GM19324 (cell line): Measurements from ENCODE around the gene ARHGAP28.
"Not testable (repeated sequence)": the region's sequence is repeated elsewhere in the genome, so short reads cannot be mapped to it uniquely, and the experiment has no call there.

Experiments used
- ATAC-seq: cut with Tn5 transposase; IDR thresholded peaks from one replicate; pipeline ENCODE4 v1.9.1; 2021; ENCODE audit warnings: mild to moderate bottlenecking, moderate library complexity; ENCODE audit not compliant: unreplicated experiment, low FRiP score

ARHGAP28 gene

DNA sequence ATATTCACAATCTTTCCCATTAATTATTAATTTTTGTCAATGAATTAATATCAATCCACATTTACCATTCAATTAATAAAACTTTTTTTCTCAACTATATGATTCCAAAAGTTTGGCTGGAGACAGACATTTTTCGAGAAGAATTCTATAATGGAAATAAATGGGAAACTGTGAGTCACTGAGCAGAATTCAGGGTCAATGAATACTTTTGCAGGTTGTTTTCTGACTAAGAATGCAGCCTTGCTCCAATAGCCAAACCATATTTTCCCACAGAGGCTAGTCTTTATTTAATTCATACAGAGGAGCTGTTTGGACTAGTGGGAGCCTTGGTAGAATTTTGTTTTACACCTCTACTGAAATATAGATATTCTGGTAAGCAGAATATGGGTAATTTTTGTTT, 82.3 kb downstream of the ARHGAP28 start:
- ATAC-seq = no peak

GRCh38 chr18:6814882-6815425, 85.4 kb downstream of the ARHGAP28 start:
- no peak for ATAC-seq

DNA sequence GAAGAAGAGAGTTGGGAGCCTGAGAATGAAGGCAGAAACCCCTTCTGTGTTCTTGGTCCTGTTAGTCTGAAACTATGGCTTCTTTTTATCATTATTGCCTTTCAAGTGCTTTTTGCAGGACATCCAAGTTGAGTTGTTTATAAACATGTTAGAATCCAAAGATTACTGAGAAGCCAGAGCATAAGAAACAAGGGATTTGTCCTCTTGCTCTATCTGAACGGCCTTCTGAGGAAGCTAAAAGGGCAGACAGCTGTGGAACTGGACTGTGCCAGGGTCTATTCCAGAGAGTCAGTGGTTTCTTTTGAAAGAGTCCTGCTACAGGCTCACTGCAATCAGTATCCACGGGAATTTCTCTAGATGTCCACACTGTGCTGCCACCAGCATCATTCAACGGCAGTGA, 86.6 kb downstream of the ARHGAP28 start:
- ATAC-seq = no peak

- ATAC-seq = no peak
Measured at GRCh38 chr18:6819332-6819731, 89.8 kb downstream of the ARHGAP28 start.

- no peak for ATAC-seq
Measured at GRCh38 chr18:6820314-6820713, 90.8 kb downstream of the ARHGAP28 start.

- ATAC-seq = no peak
Measured at GRCh38 chr18:6821356-6821755, 91.8 kb downstream of the ARHGAP28 start.

- ATAC-seq = not testable (repeated sequence)
Measured at GRCh38 chr18:6827161-6827560, 97.6 kb downstream of the ARHGAP28 start.

DNA sequence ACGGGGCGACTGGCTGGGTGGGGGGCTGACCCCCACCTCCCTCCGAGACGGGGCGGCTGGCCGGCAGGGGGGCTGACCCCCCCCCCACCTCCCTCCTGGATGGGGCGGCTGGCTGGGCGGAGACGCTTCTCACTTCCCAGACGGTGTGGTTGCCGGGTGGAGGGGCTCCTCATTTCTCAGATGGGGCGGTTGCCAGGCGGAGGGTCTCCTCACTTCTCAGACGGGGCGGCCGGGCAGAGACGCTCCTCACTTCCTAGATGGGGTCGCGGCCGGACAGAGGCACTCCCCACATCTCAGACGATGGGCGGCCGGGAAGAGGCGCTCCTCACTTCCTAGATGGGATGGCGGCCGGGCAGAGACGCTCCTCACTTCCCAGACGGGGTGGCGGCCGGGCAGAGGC, 98.0 kb downstream of the ARHGAP28 start:
- ATAC-seq = not testable (repeated sequence)

- ATAC-seq = no peak
Measured at GRCh38 chr18:6830916-6831315, 101.4 kb downstream of the ARHGAP28 start.

DNA sequence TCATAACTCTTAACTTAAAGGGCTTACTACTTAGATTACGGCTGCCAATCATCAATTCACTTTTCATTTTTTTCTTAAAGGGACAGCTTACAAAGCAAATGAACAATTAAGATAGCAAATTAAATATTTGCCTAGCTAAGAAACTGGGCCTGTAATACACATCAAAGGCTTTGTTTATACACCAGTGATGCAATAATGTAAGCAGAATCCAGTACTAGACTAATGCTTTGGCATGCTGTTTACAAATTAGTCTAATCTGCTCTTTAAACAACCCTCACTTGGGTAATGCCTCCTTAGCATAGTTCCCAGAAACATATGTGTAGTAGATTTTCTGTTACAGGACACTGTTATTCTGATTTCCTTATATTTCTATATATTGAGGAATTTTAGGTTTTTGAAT, 105.8 kb downstream of the ARHGAP28 start:
- no peak for ATAC-seq

- ATAC-seq = no peak
Measured at GRCh38 chr18:6836331-6836730, 106.8 kb downstream of the ARHGAP28 start.

DNA sequence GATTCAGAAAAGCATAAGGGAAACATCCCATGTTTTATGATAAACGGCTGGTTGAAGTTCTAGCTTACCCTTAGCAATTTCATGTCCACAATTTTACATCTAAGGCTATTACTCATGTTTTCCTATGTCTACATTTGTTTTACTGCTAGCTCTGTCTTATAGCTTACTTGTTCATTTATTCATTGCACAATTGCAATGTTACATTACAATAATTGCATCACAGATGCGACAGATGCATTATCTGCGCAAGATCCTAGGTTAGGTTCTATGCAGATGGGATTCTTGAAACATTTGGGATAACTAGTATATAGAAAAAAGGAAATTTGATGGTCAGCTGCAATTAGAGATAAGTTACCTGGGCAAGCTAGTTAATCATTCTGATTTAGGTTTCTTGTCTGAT, 108.4 kb downstream of the ARHGAP28 start:
- no peak for ATAC-seq

DNA sequence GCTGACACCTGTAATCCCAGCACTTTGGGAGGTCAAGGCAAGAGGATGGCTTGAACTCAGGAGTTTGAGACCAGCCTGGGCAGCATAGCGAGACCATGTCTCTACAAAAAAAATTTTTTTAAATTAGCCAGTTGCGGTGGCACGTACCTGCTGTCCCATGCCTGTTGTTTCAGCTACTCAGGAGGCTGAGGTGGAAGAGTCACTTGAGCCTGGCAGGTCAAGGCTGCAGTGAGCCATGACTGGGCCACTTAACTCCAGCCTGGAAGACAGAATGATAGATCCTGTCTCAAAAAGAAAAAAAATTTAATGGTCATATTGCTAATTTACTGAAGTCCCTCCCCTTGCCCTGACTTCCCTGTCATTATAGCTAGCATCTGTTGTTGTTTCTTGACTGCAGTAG, 112.6 kb downstream of the ARHGAP28 start:
- no peak for ATAC-seq

- no peak for ATAC-seq
Measured at GRCh38 chr18:6843308-6843707, 113.8 kb downstream of the ARHGAP28 start.

DNA sequence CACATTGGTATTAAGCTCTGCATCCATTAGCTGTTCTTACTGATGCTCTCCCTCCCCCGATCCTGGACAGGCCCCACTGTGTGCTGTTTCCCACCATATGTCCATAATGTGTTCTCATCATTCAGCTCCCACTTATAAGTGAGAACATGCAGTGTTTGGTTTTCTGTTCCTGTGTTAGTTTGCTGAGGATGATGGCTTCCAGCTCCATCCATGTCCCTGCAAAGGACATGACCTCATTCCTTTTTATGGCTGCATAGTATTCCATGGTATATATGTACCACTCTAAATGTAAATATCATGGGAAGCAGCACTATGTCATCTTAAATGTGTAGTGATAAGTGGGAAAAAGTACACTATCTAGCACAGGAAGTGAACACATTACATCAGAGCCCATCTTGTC, 116.0 kb downstream of the ARHGAP28 start:
- not testable (repeated sequence) for ATAC-seq

DNA sequence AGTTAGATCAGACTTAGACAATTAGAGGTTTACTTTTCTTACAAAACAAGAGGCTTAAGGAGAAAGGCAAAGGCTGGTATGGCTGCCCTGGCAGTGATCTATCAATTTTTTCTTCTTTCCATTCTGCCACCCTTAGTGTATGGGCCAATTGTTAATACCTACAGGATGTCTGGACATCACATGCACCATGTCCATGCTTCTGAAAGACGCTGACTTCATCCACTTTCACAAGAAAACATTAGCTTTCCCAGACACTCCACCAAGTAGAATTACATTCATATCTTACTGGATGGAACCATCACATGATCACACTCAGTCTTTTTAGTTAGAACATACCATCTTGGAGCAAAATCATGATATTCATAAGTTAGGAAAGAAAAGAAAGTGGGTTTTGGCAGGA, 120.9 kb downstream of the ARHGAP28 start:
- ATAC-seq = no peak

DNA sequence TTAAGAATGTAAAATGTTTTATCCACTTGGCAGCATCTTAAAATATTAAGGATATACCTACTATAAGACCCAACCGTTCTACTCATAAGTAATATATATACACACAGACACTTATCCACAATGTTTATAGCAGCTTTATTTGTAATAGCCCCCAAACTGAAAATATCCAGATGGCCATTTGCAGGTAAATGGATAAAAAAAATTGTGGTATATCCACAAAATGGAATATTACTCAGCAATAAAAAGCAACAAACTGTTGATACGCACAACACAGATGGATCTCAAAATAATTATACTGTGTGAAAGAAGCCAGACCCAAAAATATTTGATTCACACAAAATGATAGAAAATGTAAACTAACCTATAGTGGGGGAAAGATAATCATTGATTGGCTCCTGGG, 122.0 kb downstream of the ARHGAP28 start:
- ATAC-seq = no peak

- no peak for ATAC-seq
Measured at GRCh38 chr18:6854811-6855210, 125.3 kb downstream of the ARHGAP28 start.

DNA sequence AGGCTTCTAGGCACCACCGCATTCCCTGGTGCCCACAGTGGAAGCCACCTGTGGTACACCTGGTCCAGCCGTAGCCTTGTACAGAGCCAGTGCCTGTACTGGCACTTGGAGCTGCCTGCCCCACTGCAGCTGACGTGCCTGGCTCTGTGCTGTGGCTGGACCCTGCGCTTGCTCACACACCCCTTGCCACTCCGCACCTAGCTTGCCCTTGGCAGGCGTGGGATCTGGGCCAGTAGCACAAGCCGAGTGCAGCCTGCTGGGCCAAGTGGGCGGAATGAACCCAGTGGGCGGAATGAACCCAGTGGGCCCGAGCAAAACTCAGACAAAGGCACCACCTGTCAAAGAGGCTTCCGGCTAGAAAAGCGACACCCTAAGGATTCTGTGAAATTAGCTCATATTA, 126.3 kb downstream of the ARHGAP28 start:
- ATAC-seq = no peak

- no peak for ATAC-seq
Measured at GRCh38 chr18:6857300-6857699, 127.8 kb downstream of the ARHGAP28 start.

GRCh38 chr18:6859676-6860422, 130.3 kb downstream of the ARHGAP28 start:
- no peak for ATAC-seq

GRCh38 chr18:6860804-6861448, 131.4 kb downstream of the ARHGAP28 start:
- ATAC-seq = no peak
